AG10803 (cell line): ENCODE results near the gene ARHGAP23.

Source experiments
- DNase-seq: peaks from one replicate; pipeline ENCODE4 v3.0.0; 2010; ENCODE audit warnings: low read depth
- H3K4me3 ChIP-seq: 2 replicates; pipeline ENCODE4 v1.5.1; 2011; ENCODE audit warnings: mild to moderate bottlenecking, low read length, control low read depth
- CTCF ChIP-seq: conservative IDR thresholded peaks from 2 replicates; pipeline ENCODE4 v1.5.1; 2011; ENCODE audit warnings: mild to moderate bottlenecking, low read length, control low read depth, inconsistent platforms

Gene ARHGAP23

GRCh38 chr17:38421871-38422827 is 6.1 kb upstream of the ARHGAP23 start:
- TF ChIP-seq CTCF = no peak
- DNase-seq = no peak
- no peak overlapping the region for H3K4me3 ChIP-seq

- no peak for DNase-seq
- TF ChIP-seq CTCF = no peak
- no peak overlapping the region for H3K4me3 ChIP-seq
These were observed 3.8 kb upstream of the ARHGAP23 start for GRCh38 chr17:38424297-38424972.

- no peak overlapping the region for H3K4me3 ChIP-seq
- no peak for TF ChIP-seq CTCF
- no peak for DNase-seq
These were observed 3.2 kb upstream of the ARHGAP23 start for GRCh38 chr17:38425031-38425430.

- no peak for TF ChIP-seq CTCF
- DNase-seq = no peak
- no peak overlapping the region for H3K4me3 ChIP-seq
These were observed 2.5 kb upstream of the ARHGAP23 start for GRCh38 chr17:38425744-38426143.

GRCh38 chr17:38426441-38426840 is 1.8 kb upstream of the ARHGAP23 start:
- no peak for TF ChIP-seq CTCF
- no peak for DNase-seq
- no peak overlapping the region for H3K4me3 ChIP-seq

- no peak for DNase-seq
- no peak for TF ChIP-seq CTCF
- peak overlapping the region; percentile 63 for H3K4me3 ChIP-seq
These were observed 909 bp upstream of the ARHGAP23 start for GRCh38 chr17:38427160-38427949.
